HG02759 (cell line): ENCODE measurements around the gene TMEM8B.
"Not testable (repeated sequence)": the region's sequence is repeated elsewhere in the genome, so short reads cannot be mapped to it uniquely, and the experiment has no call there.

Experiments
- ATAC-seq: cut with Tn5 transposase; IDR thresholded peaks from one replicate; pipeline ENCODE4 v1.9.1; 2021; ENCODE audit warnings: mild to moderate bottlenecking, moderate library complexity; ENCODE audit not compliant: unreplicated experiment

Gene TMEM8B

GRCh38 chr9:35862328-35862727, 33.3 kb downstream of the TMEM8B start:
- ATAC-seq: no peak

GRCh38 chr9:35863583-35863982, 34.6 kb downstream of the TMEM8B start:
- ATAC-seq: no peak

- ATAC-seq: no peak
Measured at GRCh38 chr9:35864695-35865255, 35.7 kb downstream of the TMEM8B start.

GRCh38 chr9:35867538-35867937, 38.5 kb downstream of the TMEM8B start:
- ATAC-seq: no peak

- no peak for ATAC-seq
Measured at GRCh38 chr9:35868933-35869332, 39.9 kb downstream of the TMEM8B start.

- ATAC-seq: no peak
Measured at GRCh38 chr9:35869621-35870216, 40.7 kb downstream of the TMEM8B start.

- ATAC-seq: no peak
Measured at GRCh38 chr9:35870351-35870923, 41.4 kb downstream of the TMEM8B start, which contains the start of gene OR13J1. Gene OR13J1 (minus strand): TSS chr9:35870401. CDS start chr9:35870401, 0 bp downstream.

- ATAC-seq: no peak
Measured at GRCh38 chr9:35871545-35871944, 42.5 kb downstream of the TMEM8B start.

GRCh38 chr9:35872505-35872904, 43.5 kb downstream of the TMEM8B start:
- ATAC-seq: no peak

- no peak for ATAC-seq
Measured at GRCh38 chr9:35882263-35882848, 53.3 kb downstream of the TMEM8B start.

GRCh38 chr9:35882996-35883395, 54.0 kb downstream of the TMEM8B start:
- no peak for ATAC-seq

GRCh38 chr9:35884908-35885307, 55.9 kb downstream of the TMEM8B start:
- not testable (repeated sequence) for ATAC-seq

GRCh38 chr9:35891646-35892045, 62.6 kb downstream of the TMEM8B start:
- no peak for ATAC-seq

- ATAC-seq: no peak
Measured at GRCh38 chr9:35892051-35892450, 63.0 kb downstream of the TMEM8B start.

- ATAC-seq: no peak
Measured at GRCh38 chr9:35896570-35896969, 67.5 kb downstream of the TMEM8B start.

GRCh38 chr9:35897376-35898099, 68.5 kb downstream of the TMEM8B start:
- not testable (repeated sequence) for ATAC-seq

- ATAC-seq: no peak
Measured at GRCh38 chr9:35898337-35898736, 69.3 kb downstream of the TMEM8B start.

- no peak for ATAC-seq
Measured at GRCh38 chr9:35899021-35899420, 70.0 kb downstream of the TMEM8B start.

- no peak for ATAC-seq
Measured at GRCh38 chr9:35903049-35903448, 74.0 kb downstream of the TMEM8B start.

- no peak for ATAC-seq
Measured at GRCh38 chr9:35904338-35904737, 75.3 kb downstream of the TMEM8B start.

GRCh38 chr9:35905051-35905781, 76.2 kb downstream of the TMEM8B start:
- ATAC-seq: no peak
